ENCODE results near the gene MYOF. TPM values are rescaled to one million over a fixed set of nuclear protein-coding genes. Genes with fewer than 3 reads are reported as not detected.

MYOF gene
- total and polyA plus RNA-seq, 10 of the 15 experiments (the other 5 are each of a cell fraction or from before 2014, with no cell fraction given): 0.02 to 0.59 (median 0.17) TPM

GRCh38 chr10:93434991-93435491 is 47.1 kb downstream of the MYOF start:
- CTCF ChIA-PET: interaction anchor here (0.9 kb wide), 1 partner anchor 120 kb away, joined by 3 read pairs; no protein-coding TSS in a partner anchor
- TF ChIP-seq, protein P1, sequence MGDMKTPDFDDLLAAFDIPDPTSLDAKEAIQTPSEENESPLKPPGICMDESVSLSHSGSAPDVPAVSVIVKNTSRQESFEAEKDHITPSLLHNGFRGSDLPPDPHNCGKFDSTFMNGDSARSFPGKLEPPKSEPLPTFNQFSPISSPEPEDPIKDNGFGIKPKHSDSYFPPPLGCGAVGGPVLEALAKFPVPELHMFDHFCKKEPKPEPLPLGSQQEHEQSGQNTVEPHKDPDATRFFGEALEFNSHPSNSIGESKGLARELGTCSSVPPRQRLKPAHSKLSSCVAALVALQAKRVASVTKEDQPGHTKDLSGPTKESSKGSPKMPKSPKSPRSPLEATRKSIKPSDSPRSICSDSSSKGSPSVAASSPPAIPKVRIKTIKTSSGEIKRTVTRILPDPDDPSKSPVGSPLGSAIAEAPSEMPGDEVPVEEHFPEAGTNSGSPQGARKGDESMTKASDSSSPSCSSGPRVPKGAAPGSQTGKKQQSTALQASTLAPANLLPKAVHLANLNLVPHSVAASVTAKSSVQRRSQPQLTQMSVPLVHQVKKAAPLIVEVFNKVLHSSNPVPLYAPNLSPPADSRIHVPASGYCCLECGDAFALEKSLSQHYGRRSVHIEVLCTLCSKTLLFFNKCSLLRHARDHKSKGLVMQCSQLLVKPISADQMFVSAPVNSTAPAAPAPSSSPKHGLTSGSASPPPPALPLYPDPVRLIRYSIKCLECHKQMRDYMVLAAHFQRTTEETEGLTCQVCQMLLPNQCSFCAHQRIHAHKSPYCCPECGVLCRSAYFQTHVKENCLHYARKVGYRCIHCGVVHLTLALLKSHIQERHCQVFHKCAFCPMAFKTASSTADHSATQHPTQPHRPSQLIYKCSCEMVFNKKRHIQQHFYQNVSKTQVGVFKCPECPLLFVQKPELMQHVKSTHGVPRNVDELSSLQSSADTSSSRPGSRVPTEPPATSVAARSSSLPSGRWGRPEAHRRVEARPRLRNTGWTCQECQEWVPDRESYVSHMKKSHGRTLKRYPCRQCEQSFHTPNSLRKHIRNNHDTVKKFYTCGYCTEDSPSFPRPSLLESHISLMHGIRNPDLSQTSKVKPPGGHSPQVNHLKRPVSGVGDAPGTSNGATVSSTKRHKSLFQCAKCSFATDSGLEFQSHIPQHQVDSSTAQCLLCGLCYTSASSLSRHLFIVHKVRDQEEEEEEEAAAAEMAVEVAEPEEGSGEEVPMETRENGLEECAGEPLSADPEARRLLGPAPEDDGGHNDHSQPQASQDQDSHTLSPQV (IDR thresholded peaks at IDR 0.05): no peak
- TF ChIP-seq SRF (IDR thresholded peaks at IDR 0.05; ENCODE audit: low read depth in 2 of 2, low read length in 2 of 2) (no peak), SKIL (IDR thresholded peaks at IDR 0.05; ENCODE audit: low read depth, poor library complexity, severe bottlenecking) (no peak), BCL11A (IDR thresholded peaks at IDR 0.05; ENCODE audit: low read depth, low read length) (no peak), BACH1 (IDR thresholded peaks at IDR 0.05; ENCODE audit: borderline replicate concordance) (no peak), ATF7 (IDR thresholded peaks at IDR 0.05; ENCODE audit: low read depth) (no peak), STAT3 (IDR thresholded peaks at IDR 0.05; ENCODE audit: low read depth, low read length) (no peak), EED (IDR thresholded peaks at IDR 0.05; ENCODE audit: low read depth) (no peak), SIN3A (IDR thresholded peaks at IDR 0.05; ENCODE audit: low read depth, low read length) (no peak)
- TF ChIP-seq, protein P2, sequence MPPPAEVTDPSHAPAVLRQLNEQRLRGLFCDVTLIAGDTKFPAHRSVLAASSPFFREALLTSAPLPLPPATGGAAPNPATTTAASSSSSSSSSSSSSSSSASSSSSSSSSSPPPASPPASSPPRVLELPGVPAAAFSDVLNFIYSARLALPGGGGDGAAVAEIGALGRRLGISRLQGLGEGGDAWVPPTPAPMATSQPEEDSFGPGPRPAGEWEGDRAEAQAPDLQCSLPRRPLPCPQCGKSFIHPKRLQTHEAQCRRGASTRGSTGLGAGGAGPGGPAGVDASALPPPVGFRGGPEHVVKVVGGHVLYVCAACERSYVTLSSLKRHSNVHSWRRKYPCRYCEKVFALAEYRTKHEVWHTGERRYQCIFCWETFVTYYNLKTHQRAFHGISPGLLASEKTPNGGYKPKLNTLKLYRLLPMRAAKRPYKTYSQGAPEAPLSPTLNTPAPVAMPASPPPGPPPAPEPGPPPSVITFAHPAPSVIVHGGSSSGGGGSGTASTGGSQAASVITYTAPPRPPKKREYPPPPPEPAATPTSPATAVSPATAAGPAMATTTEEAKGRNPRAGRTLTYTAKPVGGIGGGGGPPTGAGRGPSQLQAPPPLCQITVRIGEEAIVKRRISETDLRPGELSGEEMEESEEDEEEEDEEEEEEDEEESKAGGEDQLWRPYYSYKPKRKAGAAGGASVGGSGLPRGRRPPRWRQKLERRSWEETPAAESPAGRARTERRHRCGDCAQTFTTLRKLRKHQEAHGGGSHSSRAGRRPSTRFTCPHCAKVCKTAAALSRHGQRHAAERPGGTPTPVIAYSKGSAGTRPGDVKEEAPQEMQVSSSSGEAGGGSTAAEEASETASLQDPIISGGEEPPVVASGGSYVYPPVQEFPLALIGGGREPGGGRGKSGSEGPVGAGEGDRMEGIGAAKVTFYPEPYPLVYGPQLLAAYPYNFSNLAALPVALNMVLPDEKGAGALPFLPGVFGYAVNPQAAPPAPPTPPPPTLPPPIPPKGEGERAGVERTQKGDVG (CRISPR knock-in tag; IDR thresholded peaks at IDR 0.05): no peak
- TF ChIP-seq, protein P3, sequence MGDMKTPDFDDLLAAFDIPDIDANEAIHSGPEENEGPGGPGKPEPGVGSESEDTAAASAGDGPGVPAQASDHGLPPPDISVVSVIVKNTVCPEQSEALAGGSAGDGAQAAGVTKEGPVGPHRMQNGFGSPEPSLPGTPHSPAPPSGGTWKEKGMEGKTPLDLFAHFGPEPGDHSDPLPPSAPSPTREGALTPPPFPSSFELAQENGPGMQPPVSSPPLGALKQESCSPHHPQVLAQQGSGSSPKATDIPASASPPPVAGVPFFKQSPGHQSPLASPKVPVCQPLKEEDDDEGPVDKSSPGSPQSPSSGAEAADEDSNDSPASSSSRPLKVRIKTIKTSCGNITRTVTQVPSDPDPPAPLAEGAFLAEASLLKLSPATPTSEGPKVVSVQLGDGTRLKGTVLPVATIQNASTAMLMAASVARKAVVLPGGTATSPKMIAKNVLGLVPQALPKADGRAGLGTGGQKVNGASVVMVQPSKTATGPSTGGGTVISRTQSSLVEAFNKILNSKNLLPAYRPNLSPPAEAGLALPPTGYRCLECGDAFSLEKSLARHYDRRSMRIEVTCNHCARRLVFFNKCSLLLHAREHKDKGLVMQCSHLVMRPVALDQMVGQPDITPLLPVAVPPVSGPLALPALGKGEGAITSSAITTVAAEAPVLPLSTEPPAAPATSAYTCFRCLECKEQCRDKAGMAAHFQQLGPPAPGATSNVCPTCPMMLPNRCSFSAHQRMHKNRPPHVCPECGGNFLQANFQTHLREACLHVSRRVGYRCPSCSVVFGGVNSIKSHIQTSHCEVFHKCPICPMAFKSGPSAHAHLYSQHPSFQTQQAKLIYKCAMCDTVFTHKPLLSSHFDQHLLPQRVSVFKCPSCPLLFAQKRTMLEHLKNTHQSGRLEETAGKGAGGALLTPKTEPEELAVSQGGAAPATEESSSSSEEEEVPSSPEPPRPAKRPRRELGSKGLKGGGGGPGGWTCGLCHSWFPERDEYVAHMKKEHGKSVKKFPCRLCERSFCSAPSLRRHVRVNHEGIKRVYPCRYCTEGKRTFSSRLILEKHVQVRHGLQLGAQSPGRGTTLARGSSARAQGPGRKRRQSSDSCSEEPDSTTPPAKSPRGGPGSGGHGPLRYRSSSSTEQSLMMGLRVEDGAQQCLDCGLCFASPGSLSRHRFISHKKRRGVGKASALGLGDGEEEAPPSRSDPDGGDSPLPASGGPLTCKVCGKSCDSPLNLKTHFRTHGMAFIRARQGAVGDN (IDR thresholded peaks at IDR 0.05): no peak

More at GRCh38 chr10:93434991-93435491, 47.1 kb downstream of the MYOF start:
- Histone ChIP-seq H3K79me2 (ENCODE audit: control insufficient read depth, insufficient read depth, low read length) (no peaks in the 10 kb centered on the region), H3K9me3 (replicated peaks; ENCODE audit: control insufficient read depth, insufficient read depth, low read length) (no peaks in the 10 kb centered on the region), H3K4me3 (no peak overlapping the region), H3K9ac (ENCODE audit: control insufficient read depth, insufficient read depth, low read length) (no peak overlapping the region), H3K27me3 (replicated peaks in 1 of 2; ENCODE audit: control insufficient read depth in 2 of 2, insufficient read depth in 2 of 2, low read length in 1 of 2) (peaks cover 0 to 4% of the 10 kb centered on the region in 2 experiments; a peak in 2 of 4 replicates), H3K36me3 (ENCODE audit: control insufficient read depth in 2 of 2, insufficient read depth in 2 of 2, low read length in 1 of 2) (no peaks in the 10 kb centered on the region), H2AFZ (ENCODE audit: control insufficient read depth, low read depth, low read length) (no peak overlapping the region), H3K27ac (ENCODE audit: control insufficient read depth, insufficient read depth) (no peak overlapping the region), H3K4me1 (ENCODE audit: control insufficient read depth, insufficient read depth, low read length) (no peaks in the 10 kb centered on the region), H4K20me1 (ENCODE audit: control insufficient read depth, insufficient read depth) (no peaks in the 10 kb centered on the region), H3K4me2 (ENCODE audit: control insufficient read depth, insufficient read depth) (no peak overlapping the region)
- SMC1A ChIA-PET (ENCODE audit: uncharacterized antibody, unreplicated experiment): no interaction called here
- POLR2A ChIA-PET: no interaction called here
- RAD21 ChIA-PET (ENCODE audit: unreplicated experiment): no interaction called here
- no peak for DNase-seq (ENCODE audit: low read depth, low spot score)
- intact Hi-C loops (cut with micrococcal nuclease; ENCODE audit: unreplicated experiment) (no loop called here), in situ Hi-C loops (cut with MboI) (no loop called here)
- BruUV-seq (replicated peaks): no TSS peak
- ATAC-seq: no peak
- FAIRE-seq: no peak
- 27% methylated on average over 6 of the region's 6 CpGs for WGBS (ENCODE audit: insufficient coverage, insufficient replicate concordance, low lambda C conversion rate, missing lambda C conversion rate)

Data from GM12878 (cell line).